Effector CD8-positive, alpha-beta T cell (primary cell): ENCODE data around the gene A1BG.
A peak's percentile ranks its signal among the peaks of the same experiment; 100 is the strongest.

ENCODE experiments used
- DNase-seq: peaks from one replicate; lab custom pipeline; 2025; lab: John Stamatoyannopoulos, UW

A1BG gene

DNA sequence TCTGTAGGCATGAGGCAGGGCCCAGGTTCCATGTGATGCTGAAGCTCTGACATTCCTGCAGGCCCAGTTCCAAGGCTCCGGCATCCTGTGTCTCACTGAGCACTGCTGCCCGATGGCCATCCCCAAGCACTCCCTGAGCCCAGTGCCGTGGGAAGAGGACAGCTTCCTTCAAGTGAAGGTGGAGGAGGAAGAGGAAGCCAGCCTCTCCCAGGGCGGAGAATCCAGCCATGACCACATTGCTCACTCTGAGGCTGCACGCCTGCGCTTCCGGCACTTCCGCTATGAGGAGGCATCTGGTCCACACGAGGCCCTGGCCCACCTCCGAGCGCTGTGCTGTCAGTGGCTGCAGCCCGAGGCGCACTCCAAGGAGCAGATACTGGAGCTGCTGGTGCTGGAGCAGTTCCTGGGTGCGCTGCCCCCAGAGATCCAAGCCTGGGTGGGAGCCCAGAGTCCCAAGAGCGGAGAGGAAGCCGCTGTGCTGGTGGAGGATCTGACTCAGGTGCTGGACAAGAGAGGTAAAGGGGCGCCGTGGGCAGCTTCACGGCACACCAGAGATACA lies 18.5 kb downstream of the A1BG start:
- DNase-seq = no peak

DNA sequence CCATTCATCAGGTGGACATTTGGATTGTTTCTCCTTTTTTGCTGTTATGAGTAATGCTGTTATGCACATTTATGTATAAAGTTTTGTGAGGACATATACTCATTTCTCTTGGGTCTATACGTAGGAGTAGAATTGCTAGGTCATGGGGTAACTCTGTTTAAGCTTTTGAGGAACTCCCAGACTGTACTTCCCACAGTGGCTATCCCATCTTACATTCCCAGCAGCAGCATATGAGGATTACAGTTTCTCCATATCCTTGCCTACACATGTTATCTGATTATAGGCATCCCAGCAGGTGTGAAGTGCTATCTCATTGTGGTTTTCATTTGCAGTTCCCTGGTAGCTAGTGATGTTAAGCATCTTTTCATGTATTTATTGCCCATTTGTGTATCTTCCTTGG lies 20.6 kb downstream of the A1BG start:
- DNase-seq = no peak

DNA sequence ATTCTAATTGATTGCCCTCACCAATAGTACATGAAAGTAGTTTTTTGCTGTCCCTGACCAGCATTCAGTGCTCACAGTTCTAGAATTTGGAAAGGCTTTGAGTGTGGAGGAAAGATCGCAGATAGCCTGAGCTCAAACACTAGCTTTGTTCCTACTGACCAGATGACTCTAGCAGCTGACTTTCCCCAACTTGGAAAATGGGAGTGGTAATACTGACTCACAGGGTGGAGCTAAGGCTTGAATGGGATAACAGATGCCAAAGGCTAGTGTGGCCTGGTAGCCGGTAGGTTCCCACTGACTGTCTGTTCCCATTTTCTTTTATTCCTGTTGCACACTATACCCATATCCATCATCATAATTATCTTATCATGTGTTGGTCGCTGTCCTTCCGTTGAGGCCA lies 22.8 kb downstream of the A1BG start:
- no peak for DNase-seq

DNA sequence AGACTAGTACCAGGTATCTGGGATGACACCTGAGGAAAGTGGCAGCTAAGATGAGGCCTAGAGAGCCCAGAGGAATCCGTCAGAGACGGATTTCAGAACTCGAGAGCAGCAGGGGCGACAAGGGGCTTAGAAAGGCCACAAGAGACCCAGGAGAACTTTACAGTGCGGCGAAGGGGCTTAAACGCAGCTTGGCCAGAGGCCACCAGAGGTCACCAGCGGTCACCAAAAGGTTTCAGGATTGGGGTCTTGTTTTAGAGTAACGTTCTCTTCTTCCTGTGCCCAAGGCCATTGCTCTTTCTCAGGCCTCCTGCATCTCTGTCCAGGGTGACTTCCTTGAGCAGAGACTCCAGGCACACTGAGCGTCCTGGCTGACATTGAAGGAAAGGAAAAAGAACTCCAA lies 24.3 kb downstream of the A1BG start:
- DNase-seq = no peak

DNA sequence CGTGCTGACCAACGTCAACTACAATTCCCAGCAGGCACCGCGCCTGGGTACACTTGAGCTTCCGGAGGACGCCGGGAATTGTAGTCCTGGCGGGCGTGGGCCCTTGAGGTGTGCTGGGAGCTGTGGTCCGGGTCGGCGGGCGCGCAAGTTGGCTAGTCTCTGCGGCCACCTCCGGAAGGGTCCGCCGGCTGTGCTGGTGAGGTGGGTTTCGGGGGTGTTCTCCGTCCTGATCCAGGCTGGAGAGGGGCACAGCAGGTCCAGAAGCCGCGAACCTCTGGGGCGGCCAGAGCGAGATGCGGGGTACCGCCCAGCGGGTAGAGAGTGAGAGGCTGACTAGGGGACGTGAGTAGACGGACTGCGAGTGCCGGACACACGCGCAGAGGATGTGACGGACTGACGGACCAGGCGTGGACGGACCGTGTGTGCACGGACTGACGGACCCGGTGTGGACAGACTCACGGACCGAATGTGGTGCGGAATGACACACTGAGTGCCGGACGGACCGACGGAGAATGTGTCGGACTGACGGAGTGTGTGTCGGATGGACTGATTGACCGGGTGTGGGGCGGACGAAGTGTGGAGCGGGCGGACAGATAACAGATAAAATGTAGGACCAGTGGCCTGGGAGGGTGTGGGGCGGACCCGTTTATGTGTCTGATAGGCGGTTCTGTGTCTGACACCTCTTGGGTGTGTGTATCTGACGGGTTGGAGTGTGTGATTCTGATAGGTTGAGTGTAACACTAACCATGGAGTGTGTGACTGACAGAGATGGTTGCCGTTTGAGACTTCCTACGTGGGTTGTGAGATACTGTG lies 26.2 kb downstream of the A1BG start, which contains the start of gene ZSCAN22:
Gene ZSCAN22, plus strand, starts transcription at position 81 of the 813 bp plus-strand sequence. CDS start 7,809 bp downstream, outside the sequence.
- DNase-seq = peak; percentile 76

DNA sequence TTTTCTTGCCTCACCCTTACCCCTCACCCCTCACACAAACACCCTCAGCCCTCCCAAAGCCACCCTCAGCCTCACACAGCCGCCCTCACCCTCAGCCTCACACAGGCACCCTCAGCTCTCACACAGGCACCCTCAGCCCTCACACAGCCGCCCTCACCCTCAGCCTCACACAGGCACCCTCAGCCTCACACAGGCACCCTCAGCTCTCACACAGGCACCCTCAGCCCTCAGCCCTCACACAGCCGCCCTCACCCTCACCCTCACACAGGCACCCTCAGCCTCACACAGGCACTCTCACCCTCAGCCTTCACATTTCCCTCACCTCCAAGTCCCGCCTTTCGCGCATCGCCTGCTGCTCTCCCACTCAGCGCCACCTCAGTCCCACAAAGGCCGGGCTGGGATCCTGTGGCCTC lies 26.8 kb downstream of the A1BG start:
- DNase-seq = no peak

DNA sequence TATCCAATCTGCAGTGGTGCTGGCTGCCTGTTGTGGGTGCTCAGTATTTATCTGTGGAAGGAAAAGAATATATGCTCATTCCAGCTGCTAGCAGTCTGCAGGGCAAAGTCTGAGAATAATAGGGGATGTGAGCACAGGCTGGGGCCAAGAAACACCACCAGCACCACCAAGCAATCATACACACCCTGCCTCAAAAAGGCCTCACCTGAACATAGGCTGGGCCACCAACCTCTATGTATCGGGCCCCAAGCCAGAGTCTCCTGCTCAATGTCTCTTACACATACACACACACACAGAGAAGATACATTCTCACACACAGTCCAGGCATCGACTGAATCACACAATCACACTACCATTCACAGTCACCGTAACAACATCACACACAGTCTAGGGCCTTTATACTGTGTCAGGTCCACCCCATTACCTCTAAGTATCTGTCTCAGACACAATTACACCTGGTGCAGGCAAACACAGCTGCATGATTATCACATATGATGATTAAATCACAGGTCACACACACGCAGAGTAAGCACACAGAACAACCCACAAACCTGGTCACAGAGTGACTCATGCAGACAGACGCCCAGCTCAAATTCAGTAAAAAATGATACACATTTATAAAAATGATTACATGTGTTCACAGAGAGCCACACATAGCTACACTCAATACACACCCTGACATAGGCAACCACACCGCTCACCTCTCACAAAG lies 27.8 kb downstream of the A1BG start:
- no peak for DNase-seq

DNA sequence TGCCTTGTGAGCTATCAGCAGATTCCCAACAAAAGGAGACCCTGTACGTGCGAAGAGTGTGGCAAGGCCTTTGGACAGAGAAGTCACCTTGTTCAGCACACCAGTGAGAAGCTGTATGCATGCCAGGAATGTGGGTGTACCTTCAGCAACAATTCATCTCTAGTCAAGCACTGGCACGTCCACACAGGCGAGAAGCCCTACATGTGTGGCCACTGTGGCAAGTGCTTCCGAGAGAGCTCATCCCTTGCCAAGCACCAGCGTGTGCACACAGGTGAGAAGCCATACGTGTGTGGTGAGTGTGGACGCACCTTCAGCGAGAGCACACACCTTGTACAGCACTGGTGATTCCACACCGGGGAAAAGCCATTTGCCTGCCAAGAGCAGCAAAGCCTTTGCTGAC lies 34.1 kb downstream of the A1BG start:
- DNase-seq = no peak

DNA sequence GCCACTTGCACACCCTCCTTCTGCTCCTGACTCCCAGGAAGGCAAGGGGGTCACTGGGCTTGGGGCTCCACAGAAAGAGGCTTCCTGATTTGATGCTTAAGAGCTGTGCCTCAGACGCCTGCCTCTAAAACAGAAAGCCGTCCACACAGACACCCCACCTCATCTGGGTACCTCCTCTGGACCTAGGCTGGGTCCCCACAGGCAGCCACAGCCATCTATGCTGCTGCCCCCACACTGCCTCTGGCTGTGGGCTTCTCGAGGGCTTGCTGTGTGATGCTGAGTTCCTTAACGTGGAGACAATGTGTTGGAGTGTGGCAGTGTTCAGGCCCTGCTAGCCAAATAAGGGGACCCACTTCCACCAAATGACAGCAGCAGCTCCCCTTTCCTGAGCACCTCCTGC lies 35.0 kb downstream of the A1BG start:
- no peak for DNase-seq

DNA sequence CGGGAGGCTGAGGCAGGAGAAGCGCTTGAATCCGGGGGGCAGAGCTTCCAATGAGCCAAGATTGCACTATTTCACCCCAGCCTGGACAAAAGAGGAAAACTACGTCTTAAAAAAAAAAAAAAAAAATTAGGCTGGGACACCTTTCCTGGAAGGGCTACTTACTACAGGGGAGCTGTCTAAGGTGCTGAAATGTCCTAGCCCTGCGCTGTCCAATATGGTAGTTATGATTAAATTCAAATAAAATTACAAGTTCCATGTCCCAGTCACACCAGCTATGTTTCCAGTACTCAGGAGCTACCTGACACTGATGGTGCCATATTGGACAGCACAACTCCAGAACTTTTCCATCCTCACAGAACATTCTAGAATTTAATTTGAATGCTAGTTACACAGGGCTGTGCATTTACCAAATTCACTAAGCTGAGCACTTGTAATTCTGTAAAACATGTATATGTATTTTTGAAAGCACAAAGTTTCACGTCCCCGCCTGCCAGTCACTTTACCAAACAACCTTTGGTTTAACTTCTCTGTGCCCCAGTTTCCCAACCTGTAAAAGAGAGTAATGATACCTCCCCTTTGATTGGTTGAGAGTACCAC lies 35.7 kb downstream of the A1BG start:
- no peak for DNase-seq

DNA sequence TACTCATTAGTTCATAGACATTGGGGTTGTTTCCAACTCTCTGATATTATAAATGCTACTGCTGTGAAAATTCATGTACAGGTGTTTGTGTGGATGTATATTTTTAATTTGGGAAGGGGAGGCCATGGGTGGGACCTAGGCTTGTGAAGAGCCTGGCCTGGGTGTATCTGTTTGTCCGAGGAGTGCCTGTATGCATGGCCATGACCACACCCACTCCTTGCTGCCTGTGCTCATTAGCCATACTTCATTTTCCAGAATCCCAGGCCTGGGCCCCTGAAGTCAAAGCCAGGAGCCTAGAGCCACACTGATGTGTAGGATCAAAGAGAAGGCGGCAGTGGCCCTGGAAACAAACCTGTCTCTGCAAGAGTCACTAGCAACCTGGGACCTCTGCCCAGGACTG lies 37.7 kb downstream of the A1BG start:
- no peak for DNase-seq

DNA sequence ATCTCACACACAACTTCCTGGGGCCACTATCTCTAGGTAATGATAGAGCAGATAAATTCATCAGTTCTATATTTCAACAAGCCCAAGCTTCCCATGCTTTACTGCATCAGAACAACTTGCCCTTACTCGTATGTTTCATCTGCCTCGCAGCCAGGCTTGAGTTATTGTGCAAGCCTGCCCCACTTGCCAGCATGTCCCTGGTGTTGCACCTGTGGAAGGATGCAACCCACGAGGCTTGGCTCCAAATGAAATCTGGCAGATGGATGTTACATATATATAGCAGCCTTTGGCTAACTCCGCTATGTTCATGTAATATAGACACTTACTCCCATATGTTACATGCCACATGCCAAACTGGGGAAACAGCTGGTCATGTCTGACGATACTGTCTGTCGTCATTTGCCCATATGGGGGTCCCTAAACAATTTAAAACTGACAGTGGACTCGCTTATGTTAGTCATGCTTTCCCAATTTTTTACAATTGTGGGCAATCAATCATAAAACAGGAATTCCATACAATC lies 41.9 kb downstream of the A1BG start:
- no peak for DNase-seq

DNA sequence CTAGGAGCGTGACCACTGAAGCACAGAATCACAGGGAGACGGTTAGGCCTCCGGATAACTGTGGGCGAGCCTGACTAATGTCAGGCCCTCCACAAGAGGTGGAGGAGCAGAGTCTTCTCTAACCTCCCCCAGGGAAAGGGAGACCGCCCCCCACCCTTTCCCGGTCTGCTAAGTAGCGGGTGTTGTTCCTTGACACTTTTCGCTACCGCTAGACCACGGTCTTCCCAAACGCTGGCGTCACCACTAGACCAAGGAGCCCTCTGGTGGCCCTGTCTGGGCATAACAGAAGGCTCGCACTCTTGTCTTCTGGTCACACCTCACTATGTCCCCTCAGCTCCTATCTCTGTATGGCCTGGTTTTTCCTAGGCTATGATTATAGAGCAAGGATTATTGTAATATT lies 42.6 kb downstream of the A1BG start:
- DNase-seq = peak; percentile 3

DNA sequence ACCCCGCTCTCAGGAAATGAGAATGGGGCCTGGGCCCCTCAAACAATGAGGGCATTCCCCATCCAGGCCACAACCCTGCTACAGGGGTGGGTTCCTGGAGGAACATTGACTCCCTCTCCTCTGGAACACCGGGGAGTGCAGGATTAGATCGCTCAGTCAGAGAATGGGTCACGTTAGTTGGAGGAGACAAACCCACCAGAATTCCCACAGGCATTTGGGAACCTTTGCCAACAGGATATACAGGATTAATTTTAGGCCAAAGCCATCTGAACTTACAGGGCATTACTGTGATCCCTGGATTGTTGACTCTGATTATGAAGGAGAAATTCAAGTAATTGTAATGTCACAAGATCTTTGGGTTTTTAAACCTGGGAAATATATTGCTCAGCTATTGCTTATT lies 45.6 kb downstream of the A1BG start:
- no peak for DNase-seq

DNA sequence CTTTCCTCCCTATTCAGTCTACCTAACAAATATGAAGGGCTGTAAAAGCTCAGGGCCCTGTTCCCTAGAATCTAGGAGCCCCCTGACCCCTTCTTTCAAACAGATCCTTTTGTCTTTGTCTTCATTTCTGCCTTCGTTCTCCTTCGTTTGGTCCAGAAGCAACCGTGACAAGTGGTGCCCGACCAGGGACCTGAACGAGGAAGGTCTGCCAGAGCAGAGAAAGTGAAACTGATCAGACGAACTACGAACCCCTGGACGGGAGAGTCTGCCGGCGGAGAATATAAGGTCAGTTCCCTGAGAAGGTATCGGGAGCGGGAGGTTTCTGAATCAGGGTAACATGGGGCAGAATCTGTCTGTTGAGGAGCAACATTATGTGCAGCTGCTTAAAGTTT lies 47.4 kb downstream of the A1BG start:
- no peak for DNase-seq

DNA sequence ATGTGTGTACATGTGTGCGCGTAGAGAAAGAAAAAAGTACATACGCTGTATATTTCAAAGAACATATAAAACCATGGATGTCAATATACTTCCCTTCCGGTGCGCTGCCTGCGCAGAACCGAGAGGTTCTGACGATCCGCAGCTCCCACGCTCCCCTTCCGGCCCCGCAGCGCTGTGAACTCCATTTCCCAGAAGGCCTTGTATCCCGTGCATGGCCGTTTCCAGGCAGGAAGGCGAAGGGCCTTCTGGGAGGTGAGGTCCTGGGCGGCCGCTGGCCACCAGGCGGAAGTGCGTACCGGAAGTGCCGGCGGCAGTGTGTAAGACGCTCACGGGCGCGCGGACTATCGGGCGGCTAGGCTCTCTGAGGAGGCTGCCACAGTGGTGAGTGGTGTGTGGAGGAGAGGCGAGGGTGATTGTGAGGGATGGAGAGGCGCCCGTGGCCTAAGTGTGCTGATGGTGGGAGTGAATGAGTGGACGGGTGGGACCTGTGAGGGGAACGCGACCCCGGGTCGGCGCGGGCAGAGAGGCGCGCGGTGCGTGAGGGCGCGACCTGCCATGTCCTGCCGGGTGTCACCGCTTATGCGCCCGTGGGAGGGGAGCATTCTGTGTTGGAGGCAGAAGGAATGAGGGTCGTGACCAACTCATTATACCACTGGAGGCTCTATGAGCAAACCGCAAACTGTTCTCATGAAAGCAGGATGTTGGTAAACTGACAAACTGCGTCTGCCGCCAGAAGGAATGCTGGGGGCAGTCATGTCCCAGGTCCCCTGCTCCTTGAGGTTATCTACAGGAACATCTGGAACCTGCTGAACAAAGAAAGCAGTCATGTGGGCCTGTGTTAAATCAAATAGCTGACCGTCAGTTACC lies 48.0 kb downstream of the A1BG start, which contains the start of gene ERVK3-1:
Gene ERVK3-1, plus strand, starts transcription at position 313 of the 867 bp plus-strand sequence. CDS start 6,792 bp downstream, outside the sequence.
- peak; percentile 87 for DNase-seq

DNA sequence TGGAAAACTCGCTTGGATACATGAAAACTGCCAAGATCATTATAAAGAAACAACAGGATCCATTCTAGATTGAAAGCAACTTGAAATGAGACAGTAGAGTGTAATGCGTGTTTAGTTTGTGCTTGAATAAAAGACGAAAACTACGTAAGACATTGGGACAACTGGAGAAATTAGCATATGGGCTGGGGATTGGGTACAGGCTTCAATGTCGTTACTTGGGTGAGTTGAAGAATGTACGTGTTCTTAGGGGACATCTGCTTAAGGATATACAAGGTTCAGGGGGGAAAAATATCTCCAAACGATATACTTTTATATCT lies 48.6 kb downstream of the A1BG start:
- DNase-seq = no peak

DNA sequence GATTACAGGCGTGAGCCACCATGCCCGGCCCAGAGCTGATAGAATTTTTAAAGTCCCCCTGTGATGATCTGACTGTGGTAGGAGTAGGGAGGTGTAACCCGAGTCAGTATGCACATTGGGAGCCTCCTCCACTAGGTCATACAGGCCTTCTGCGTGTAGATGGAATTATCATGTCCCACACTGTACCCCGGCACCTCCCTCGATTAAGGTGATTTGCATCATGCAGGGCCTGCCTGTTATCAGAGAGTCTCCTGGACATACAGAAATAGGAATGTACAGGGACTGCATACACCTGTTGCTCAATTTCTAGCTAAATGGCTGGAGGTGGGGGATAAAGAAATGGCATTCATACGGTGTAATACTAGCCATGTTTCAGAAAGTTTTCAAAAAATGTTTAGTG lies 49.0 kb downstream of the A1BG start:
- no peak for DNase-seq

DNA sequence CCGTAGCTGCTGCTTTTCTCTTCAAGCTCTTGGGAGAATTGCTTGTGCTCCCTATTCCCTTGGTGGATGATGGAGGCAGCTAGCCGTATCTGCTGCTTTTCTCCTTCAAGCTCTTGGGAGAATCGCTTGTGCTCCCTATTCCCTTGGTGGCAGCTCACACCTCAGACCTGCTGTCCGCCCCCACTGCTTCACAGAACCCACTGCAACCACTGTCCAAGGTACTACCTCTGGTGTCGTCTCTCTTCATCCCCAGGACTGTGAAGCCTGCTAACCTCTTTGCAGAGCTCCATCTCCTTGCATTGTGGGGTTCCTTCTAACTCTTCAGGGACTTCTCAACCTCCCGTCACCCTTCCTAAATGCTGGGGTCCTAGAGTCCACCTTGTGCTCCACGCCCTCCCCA lies 52.7 kb downstream of the A1BG start:
- no peak for DNase-seq

DNA sequence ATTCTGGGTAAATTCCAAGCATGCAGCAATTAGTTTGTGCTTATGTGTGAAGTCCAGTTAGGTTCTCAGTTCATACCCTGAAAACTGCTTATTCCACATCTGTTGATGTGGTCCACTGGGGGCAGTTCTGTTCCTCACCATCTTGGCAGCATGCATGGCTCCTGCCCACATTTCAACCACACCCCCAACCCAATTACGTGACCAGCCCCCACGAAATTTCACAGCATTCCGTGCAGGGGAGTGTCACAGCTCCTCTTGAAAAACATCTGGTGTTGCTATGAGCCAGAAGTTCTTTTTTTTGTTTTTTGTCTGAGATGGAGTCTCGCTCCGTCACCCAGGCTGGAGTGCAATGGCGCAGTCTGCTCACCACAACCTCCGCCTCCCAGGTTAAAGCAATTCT lies 57.2 kb downstream of the A1BG start:
- DNase-seq = no peak
